OCI-LY1 (cell line): ENCODE data around the gene CD248.

ENCODE experiments used
- CTCF ChIP-seq: fragments of 200-600 bp; sonication (generic), shearing (Covaris generic); IDR thresholded peaks from 2 replicates; pipeline ENCODE4 v1.5.1; 2017; ENCODE audit warnings: mild to moderate bottlenecking, antibody characterized with exemption, low read length, moderate library complexity, mixed read lengths
- EZH2 ChIP-seq: fragments of 200-600 bp; sonication (generic), shearing (Covaris generic); IDR thresholded peaks from 2 replicates; pipeline ENCODE4 v1.8.0; 2017; ENCODE audit warnings: borderline replicate concordance, mixed run types, mild to moderate bottlenecking, antibody characterized with exemption, low read length, moderate library complexity, mixed read lengths

DNA sequence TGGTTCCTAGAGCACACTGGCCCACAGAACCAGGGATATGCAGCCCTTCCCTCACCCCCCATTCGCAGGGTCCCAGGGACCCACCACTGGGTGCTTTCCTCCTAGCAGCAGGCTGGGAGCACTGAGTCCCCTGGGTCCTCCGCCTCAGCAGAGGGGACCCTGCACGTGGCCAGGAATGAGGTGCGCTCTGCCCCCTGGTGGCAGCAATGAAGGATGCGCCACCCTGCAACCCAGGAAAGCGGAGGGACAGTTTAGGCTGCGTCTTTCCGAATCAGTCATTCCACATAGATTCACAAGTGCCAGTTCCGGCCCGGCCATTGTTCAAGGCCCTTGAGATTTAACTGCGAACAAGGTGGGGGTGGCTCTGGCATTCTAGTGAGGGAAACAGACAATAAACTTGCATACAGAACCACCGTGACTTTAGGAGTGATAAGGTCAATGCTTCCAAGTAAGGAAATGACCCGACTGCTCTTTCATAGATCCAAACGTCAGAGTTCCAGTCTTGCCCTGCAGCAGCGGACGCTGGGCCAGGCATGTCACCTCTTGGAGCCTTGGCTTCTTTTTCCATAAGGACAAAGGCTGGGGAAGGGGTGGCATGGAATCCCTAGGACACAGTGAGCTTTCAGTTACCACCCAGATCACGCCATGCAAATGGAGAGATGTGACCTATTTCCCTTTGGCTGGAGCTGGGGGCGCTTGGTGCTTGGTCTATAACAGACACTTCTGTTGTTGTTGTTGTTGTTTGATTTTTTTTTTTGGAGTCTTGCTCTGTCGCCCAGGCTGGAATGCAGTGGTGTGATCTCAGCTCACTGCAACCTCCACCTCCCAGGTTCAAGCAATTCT is 11.7 kb upstream of the CD248 start:
- TF ChIP-seq EZH2 (no peak), CTCF (peak; percentile 92)
